ENCODE results near the gene FRMD1.

DNA sequence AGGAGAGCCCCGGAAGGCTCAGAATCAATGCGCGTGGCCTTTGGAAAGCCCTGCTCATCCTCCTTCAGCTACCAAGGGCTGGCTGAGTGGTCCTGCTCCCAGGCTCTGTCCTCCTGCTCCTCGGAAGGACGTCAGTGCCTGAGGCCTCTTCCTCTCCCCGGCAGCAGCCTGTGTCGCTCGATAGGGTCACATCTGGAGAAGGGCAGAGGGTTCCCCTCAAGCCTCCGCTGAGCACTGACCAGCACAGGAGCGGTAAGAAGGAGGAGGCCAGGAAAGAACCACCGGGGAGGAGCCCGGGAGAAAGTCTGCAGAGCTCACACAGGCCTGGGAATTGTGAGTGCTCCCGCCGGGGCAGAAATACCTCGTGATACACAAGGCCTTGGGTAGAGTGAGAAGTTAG lies 60.3 kb downstream of the FRMD1 start:
- TF ChIP-seq, protein P1, sequence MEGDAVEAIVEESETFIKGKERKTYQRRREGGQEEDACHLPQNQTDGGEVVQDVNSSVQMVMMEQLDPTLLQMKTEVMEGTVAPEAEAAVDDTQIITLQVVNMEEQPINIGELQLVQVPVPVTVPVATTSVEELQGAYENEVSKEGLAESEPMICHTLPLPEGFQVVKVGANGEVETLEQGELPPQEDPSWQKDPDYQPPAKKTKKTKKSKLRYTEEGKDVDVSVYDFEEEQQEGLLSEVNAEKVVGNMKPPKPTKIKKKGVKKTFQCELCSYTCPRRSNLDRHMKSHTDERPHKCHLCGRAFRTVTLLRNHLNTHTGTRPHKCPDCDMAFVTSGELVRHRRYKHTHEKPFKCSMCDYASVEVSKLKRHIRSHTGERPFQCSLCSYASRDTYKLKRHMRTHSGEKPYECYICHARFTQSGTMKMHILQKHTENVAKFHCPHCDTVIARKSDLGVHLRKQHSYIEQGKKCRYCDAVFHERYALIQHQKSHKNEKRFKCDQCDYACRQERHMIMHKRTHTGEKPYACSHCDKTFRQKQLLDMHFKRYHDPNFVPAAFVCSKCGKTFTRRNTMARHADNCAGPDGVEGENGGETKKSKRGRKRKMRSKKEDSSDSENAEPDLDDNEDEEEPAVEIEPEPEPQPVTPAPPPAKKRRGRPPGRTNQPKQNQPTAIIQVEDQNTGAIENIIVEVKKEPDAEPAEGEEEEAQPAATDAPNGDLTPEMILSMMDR (IDR thresholded peaks at IDR 0.05; ENCODE audit: low read depth, low read length, poor library complexity, severe bottlenecking): no peak
- no peak for TF ChIP-seq EZH2phosphoT487 (IDR thresholded peaks at IDR 0.05; ENCODE audit: borderline replicate concordance, low read length)

Data from DOHH2 (cell line).